ENCODE results near the gene KRT78.

The KRT78 gene

DNA sequence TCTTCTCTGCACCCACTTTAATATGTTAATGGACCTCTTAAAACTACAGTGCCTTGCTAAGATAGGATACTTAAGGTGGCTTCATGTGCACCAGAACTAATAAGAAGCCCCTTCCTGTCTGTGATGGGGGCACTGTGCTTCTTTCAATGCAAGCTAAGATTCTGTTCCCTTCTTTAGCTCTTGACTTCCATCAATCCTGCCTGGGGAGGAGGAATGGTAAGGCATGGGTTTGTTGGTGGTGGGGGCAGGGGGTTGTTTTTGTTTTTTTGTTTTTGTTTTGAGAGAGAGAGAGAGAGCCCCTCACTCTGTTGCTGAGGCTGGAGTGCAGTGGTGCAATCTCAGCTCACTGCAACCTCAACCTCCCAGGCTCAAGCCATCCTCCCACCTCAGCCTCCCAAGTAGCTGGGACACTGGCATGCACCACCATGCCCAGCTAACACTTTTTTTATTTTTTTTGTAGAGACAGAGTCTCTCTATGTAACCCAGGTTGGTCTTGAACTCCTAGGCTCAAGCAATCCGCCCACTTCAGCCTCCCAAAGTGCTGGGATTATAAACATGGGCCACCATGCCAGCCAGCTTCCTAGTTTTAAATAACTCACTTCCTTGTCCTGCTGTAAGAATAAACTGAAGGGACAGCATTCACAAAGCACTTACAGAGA is 48.4 kb downstream of the KRT78 start:
- peaks cover 14% of the 10 kb centered on the region; the same call in 1 of the 2 replicates for H3K27me3 ChIP-seq (ENCODE audit: low read depth, low read length)
- TF ChIP-seq, protein P1, sequence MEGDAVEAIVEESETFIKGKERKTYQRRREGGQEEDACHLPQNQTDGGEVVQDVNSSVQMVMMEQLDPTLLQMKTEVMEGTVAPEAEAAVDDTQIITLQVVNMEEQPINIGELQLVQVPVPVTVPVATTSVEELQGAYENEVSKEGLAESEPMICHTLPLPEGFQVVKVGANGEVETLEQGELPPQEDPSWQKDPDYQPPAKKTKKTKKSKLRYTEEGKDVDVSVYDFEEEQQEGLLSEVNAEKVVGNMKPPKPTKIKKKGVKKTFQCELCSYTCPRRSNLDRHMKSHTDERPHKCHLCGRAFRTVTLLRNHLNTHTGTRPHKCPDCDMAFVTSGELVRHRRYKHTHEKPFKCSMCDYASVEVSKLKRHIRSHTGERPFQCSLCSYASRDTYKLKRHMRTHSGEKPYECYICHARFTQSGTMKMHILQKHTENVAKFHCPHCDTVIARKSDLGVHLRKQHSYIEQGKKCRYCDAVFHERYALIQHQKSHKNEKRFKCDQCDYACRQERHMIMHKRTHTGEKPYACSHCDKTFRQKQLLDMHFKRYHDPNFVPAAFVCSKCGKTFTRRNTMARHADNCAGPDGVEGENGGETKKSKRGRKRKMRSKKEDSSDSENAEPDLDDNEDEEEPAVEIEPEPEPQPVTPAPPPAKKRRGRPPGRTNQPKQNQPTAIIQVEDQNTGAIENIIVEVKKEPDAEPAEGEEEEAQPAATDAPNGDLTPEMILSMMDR (IDR thresholded peaks at IDR 0.05; ENCODE audit: low read depth, low read length), result no peak
- no peak for TF ChIP-seq EZH2phosphoT487 (IDR thresholded peaks at IDR 0.05; ENCODE audit: low read depth)

DNA sequence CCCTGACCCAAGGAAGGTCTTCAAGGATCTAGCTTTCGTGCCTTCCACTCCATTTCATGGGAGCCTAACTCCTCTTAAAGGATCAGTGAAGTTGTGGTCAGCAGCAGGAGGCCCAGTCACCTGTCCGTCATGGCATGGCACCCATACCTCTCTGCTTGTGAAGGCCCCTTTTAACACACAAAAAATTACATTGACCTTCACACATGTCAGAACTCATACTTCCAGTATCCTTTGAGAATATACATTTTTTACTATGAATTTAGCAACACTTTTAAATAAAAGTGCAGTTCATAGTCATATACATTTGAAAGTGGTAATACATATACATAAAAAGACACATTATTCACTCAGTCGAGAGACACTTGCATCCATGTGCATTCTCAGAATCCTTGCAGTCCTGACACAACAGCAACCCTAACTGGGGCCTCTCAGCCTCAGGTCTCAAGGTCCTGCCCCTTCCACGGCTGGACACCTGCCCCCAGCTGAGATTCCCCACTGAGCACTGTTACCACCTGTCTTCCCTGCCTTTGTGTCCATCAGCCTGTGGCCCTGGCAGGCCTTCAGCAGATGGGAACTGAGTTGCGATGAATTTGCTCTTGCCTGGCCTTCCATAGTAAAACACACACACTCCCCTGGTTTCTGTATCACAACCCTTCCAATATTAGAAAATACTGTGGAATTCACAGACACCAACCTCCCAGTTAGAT is 49.1 kb downstream of the KRT78 start:
- H3K9ac ChIP-seq (ENCODE audit: low read length), result no peak overlapping the region
- H3K79me2 ChIP-seq (ENCODE audit: low read length), result no peaks in the 10 kb centered on the region
- no peak overlapping the region for H3K27ac ChIP-seq (ENCODE audit: low read length)
- H2AFZ ChIP-seq (ENCODE audit: low read depth, low read length), result no peak overlapping the region
- H3K4me1 ChIP-seq (ENCODE audit: low read length), result no peaks in the 10 kb centered on the region
- H3K4me3 ChIP-seq (ENCODE audit: low read length), result no peak overlapping the region
- H3K36me3 ChIP-seq (replicated peaks; ENCODE audit: low read depth, low read length), result no peaks in the 10 kb centered on the region
- H3K27me3 ChIP-seq (ENCODE audit: low read depth, low read length), result peaks cover 14% of the 10 kb centered on the region; the same call in 1 of the 2 replicates
- no peak overlapping the region for H3K4me2 ChIP-seq (ENCODE audit: low read length)
- H3K9me3 ChIP-seq (ENCODE audit: insufficient read depth, low read length), result no peaks in the 10 kb centered on the region
- H4K20me1 ChIP-seq (ENCODE audit: insufficient read depth, low read length), result no peaks in the 10 kb centered on the region
- no peak for TF ChIP-seq EZH2phosphoT487 (IDR thresholded peaks at IDR 0.05; ENCODE audit: low read depth)
- TF ChIP-seq, protein P1 (IDR thresholded peaks at IDR 0.05; ENCODE audit: low read depth, low read length), result no peak

More for the DNA sequence above, 48.4 kb downstream of the KRT78 start:
- Histone ChIP-seq H3K4me1 (ENCODE audit: low read length) (no peaks in the 10 kb centered on the region), H3K9ac (ENCODE audit: low read length) (no peak overlapping the region), H3K27ac (ENCODE audit: low read length) (no peak overlapping the region), H3K36me3 (replicated peaks; ENCODE audit: low read depth, low read length) (no peaks in the 10 kb centered on the region), H2AFZ (ENCODE audit: low read depth, low read length) (no peak overlapping the region), H3K4me2 (ENCODE audit: low read length) (no peak overlapping the region), H3K79me2 (ENCODE audit: low read length) (no peaks in the 10 kb centered on the region), H3K4me3 (ENCODE audit: low read length) (no peak overlapping the region), H4K20me1 (ENCODE audit: insufficient read depth, low read length) (no peaks in the 10 kb centered on the region), H3K9me3 (ENCODE audit: insufficient read depth, low read length) (no peaks in the 10 kb centered on the region)

DNA sequence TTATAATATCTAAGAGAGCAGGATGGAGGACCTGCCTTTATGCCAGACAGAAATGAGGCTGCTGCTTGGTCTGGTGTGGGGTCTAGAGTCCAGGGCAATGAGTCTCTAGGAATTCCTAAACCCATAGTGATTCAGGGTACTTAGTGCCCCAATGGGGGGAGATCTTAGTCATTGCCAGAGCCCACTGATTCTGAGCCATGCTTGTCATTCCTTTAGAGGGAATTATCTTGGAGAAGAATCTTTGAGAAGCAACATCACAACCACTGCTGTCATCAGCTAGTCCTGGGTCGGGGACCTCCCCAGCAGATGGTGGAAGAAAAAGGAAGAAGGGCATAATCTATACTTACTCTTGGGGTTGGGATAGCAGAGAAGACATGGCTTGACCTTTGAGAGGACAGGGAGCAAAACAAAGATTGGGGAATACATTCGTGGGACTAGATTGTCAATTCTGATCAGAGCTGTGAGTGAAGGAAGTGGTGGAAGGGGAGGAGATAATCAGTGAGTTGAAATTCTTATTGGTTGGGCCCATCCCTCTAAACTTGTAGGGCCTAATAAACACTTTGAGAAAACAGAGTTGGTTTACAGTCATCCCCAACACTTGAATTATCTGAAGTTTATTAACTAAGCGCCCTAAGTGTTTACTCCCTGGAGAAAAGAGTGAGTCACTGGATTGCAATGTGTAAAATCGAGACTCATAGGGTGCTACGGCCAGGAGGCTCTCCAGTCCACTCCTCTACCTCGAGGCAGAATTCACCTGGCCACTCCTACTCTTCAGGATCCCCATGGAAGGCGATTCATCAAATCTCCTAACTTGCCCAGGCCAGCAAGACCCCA is 49.9 kb downstream of the KRT78 start:
- Histone ChIP-seq H3K4me3 (ENCODE audit: low read length) (no peak overlapping the region), H3K36me3 (replicated peaks; ENCODE audit: low read depth, low read length) (no peaks in the 10 kb centered on the region), H3K4me1 (ENCODE audit: low read length) (no peaks in the 10 kb centered on the region), H4K20me1 (ENCODE audit: insufficient read depth, low read length) (no peaks in the 10 kb centered on the region), H3K9ac (ENCODE audit: low read length) (no peak overlapping the region), H3K79me2 (ENCODE audit: low read length) (no peaks in the 10 kb centered on the region), H2AFZ (ENCODE audit: low read depth, low read length) (no peak overlapping the region), H3K9me3 (ENCODE audit: insufficient read depth, low read length) (no peaks in the 10 kb centered on the region), H3K27ac (ENCODE audit: low read length) (no peak overlapping the region), H3K27me3 (ENCODE audit: low read depth, low read length) (peaks cover 9% of the 10 kb centered on the region; the same call in 1 of the 2 replicates), H3K4me2 (ENCODE audit: low read length) (no peak overlapping the region)
- no peak for TF ChIP-seq EZH2phosphoT487 (IDR thresholded peaks at IDR 0.05; ENCODE audit: low read depth)
- TF ChIP-seq, protein P1 (IDR thresholded peaks at IDR 0.05; ENCODE audit: low read depth, low read length), result no peak
